Panc1 (cell line): Measurements from ENCODE around the gene NTMT1. TPM values are rescaled to one million over a fixed set of nuclear protein-coding genes. Genes with fewer than 3 reads are reported as not detected.

Experiments used
- ATAC-seq: fragments of 200-7000 bp; cut with Tn5 transposase; 2 replicates; pipeline ENCODE4 v1.9.1; 2020; ENCODE audit warnings: mild to moderate bottlenecking, moderate library complexity
- BruUV-seq: library from RNA; stranded (reverse); fragments of 400-500 nt; replicated peaks from 2 replicates; lab custom pipeline; 2021; lab: Mats Ljungman, UMichigan
- CTCF ChIA-PET: fragments of 300-600 bp; sonication (Branson Sonifier 250); formaldehyde crosslinking; loops from one replicate; lab custom pipeline; 2022; ENCODE audit warnings: antibody characterized with exemption; lab: Charles Lee
- POLR2A ChIA-PET: fragments of 300-600 bp; sonication (Branson Sonifier 250); formaldehyde crosslinking; loops from one replicate; lab custom pipeline; 2022; ENCODE audit warnings: antibody characterized with exemption; lab: Charles Lee
- DNase-seq: peaks from one replicate; pipeline ENCODE4 v3.0.0-alpha.2; 2010; ENCODE audit warnings: low read depth, low spot score
- H3K27ac ChIP-seq: 2 replicates; pipeline ENCODE4 v1.5.1; 2011; ENCODE audit warnings: mild to moderate bottlenecking, low read length, inconsistent platforms
- H3K27me3 ChIP-seq: fragments of 200-500 bp; sonication (Bioruptor generic); 2 replicates; pipeline ENCODE4 v1.6.0; 2014; ENCODE audit warnings: low read length, inconsistent platforms; ENCODE audit not compliant: control insufficient read depth, insufficient read depth
- H3K36me3 ChIP-seq: fragments of 200-500 bp; sonication (Bioruptor generic); 2 replicates; pipeline ENCODE4 v1.5.1; 2014; ENCODE audit warnings: inconsistent platforms, mild to moderate bottlenecking, low read length, moderate library complexity; ENCODE audit not compliant: control insufficient read depth, insufficient read depth
- H3K4me1 ChIP-seq: 2 replicates; pipeline ENCODE4 v1.5.1; 2011; ENCODE audit warnings: inconsistent platforms, mild to moderate bottlenecking, low read length, moderate library complexity; ENCODE audit not compliant: control insufficient read depth, insufficient read depth
- H3K4me3 ChIP-seq, 2 experiments: 2 replicates each; pipeline ENCODE4 v1.5.1; 2011 to 2012; ENCODE audit warnings: low read depth in 2 of 2, low read length in 2 of 2, mild to moderate bottlenecking in 2 of 2, inconsistent platforms in 1 of 2, moderate library complexity in 1 of 2
- H3K9me3 ChIP-seq: fragments of 200-500 bp; sonication (Bioruptor generic); 2 replicates; pipeline ENCODE4 v1.5.1; 2014; ENCODE audit warnings: low read depth, mild to moderate bottlenecking, inconsistent platforms, low read length, moderate library complexity; ENCODE audit not compliant: control insufficient read depth, insufficient read depth
- POLR2AphosphoS5 ChIP-seq: IDR thresholded peaks from 2 replicates; pipeline ENCODE4 v1.6.1; 2012; ENCODE audit warnings: mild to moderate bottlenecking, low read depth, low read length, moderate library complexity
- SIN3A ChIP-seq: IDR thresholded peaks from 2 replicates; pipeline ENCODE4 v1.6.1; 2012; ENCODE audit warnings: low read depth, mild to moderate bottlenecking, low read length, moderate library complexity, borderline replicate concordance; ENCODE audit not compliant: insufficient read depth
- TCF7L2 ChIP-seq: IDR thresholded peaks from 2 replicates; pipeline ENCODE4 v1.6.1; 2011; ENCODE audit warnings: mild to moderate bottlenecking, low read depth, low read length, inconsistent platforms
- in situ Hi-C: cut with HindIII; loops from 2 replicates; pipeline ENCODE4 v1.10.0; 2016; ENCODE audit warnings: low sequenced_read_pairs, low pct_unique_long_range_greater_than_20kb
- intact Hi-C: fragments of 100-400 bp; cut with micrococcal nuclease; formaldehyde crosslinking; loops from one replicate; pipeline ENCODE4 v1.10.0; 2022; ENCODE audit not compliant: unreplicated experiment
- total RNA-seq: library from RNA; stranded (reverse); gene quantifications from one replicate; pipeline ENCODE4 v1.2.1, GENCODE V29; 2021; ENCODE audit not compliant: unreplicated experiment
- TF ChIP-seq, protein P1 (sequence below): fragments of 450-650 bp; IDR thresholded peaks from 2 replicates; pipeline ENCODE4 v1.5.1; 2017; ENCODE audit warnings: mild to moderate bottlenecking
- TF ChIP-seq, protein P2 (sequence below), 2 experiments: IDR thresholded peaks; 2 replicates each; pipeline ENCODE4 v1.6.1; 2011 to 2012; ENCODE audit warnings: low read depth in 2 of 2, control low read depth in 1 of 2, low read length in 1 of 2, mild to moderate bottlenecking in 1 of 2, moderate library complexity in 1 of 2; ENCODE audit not compliant: insufficient read depth in 1 of 2

NTMT1 gene
- total RNA-seq, 1 experiment from 2014 or later: 47.5 TPM

DNA sequence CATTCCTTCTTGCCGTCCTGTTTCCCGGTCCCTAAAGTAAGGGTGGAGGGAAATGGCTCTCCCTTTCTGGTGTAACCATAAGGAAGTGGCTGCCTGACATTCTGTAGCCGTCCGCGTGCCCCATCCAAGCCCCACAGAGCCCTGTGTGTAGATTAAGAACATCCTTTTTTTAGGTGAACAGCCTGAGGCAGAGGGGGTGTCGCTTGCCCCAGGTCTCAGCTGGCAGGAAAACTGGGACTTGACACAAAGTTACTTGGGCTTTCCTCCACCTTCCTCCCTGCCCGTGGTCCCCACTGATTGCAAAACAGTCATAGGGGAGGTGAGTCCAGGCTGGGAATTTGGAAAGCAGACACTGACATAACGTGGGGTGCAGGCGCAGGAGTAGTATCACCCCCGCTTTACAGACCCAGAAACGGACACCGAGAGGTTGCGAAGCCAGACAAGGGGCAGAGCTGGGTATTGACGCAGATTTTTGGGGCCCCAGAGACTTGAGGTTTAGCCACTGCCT lies 27.8 kb upstream of the NTMT1 start:
- H3K4me1 ChIP-seq: peaks cover 3% of the 10 kb centered on the region
- H3K4me3 ChIP-seq: no peak overlapping the region
- no peak overlapping the region for H3K27ac ChIP-seq
- ATAC-seq (no peak), DNase-seq (no peak)
- CTCF ChIA-PET: no interaction called here
- no peaks in the 10 kb centered on the region for H3K27me3 ChIP-seq
- POLR2A ChIA-PET: no interaction called here
- in situ Hi-C loops: no loop called here
- H3K36me3 ChIP-seq: no peaks in the 10 kb centered on the region
- no peaks in the 10 kb centered on the region for H3K9me3 ChIP-seq
- BruUV-seq: no TSS peak
- no peak for TF ChIP-seq POLR2AphosphoS5
- TF ChIP-seq, protein P1, sequence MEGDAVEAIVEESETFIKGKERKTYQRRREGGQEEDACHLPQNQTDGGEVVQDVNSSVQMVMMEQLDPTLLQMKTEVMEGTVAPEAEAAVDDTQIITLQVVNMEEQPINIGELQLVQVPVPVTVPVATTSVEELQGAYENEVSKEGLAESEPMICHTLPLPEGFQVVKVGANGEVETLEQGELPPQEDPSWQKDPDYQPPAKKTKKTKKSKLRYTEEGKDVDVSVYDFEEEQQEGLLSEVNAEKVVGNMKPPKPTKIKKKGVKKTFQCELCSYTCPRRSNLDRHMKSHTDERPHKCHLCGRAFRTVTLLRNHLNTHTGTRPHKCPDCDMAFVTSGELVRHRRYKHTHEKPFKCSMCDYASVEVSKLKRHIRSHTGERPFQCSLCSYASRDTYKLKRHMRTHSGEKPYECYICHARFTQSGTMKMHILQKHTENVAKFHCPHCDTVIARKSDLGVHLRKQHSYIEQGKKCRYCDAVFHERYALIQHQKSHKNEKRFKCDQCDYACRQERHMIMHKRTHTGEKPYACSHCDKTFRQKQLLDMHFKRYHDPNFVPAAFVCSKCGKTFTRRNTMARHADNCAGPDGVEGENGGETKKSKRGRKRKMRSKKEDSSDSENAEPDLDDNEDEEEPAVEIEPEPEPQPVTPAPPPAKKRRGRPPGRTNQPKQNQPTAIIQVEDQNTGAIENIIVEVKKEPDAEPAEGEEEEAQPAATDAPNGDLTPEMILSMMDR: no peak
- TF ChIP-seq SIN3A: no peak
- TF ChIP-seq, protein P2, sequence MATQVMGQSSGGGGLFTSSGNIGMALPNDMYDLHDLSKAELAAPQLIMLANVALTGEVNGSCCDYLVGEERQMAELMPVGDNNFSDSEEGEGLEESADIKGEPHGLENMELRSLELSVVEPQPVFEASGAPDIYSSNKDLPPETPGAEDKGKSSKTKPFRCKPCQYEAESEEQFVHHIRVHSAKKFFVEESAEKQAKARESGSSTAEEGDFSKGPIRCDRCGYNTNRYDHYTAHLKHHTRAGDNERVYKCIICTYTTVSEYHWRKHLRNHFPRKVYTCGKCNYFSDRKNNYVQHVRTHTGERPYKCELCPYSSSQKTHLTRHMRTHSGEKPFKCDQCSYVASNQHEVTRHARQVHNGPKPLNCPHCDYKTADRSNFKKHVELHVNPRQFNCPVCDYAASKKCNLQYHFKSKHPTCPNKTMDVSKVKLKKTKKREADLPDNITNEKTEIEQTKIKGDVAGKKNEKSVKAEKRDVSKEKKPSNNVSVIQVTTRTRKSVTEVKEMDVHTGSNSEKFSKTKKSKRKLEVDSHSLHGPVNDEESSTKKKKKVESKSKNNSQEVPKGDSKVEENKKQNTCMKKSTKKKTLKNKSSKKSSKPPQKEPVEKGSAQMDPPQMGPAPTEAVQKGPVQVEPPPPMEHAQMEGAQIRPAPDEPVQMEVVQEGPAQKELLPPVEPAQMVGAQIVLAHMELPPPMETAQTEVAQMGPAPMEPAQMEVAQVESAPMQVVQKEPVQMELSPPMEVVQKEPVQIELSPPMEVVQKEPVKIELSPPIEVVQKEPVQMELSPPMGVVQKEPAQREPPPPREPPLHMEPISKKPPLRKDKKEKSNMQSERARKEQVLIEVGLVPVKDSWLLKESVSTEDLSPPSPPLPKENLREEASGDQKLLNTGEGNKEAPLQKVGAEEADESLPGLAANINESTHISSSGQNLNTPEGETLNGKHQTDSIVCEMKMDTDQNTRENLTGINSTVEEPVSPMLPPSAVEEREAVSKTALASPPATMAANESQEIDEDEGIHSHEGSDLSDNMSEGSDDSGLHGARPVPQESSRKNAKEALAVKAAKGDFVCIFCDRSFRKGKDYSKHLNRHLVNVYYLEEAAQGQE (IDR thresholded peaks at IDR 0.05; ENCODE audit: insufficient read depth in 1 of 2, low read depth in 2 of 2, low read length in 1 of 2): no peak
- intact Hi-C loops: no loop called here

DNA sequence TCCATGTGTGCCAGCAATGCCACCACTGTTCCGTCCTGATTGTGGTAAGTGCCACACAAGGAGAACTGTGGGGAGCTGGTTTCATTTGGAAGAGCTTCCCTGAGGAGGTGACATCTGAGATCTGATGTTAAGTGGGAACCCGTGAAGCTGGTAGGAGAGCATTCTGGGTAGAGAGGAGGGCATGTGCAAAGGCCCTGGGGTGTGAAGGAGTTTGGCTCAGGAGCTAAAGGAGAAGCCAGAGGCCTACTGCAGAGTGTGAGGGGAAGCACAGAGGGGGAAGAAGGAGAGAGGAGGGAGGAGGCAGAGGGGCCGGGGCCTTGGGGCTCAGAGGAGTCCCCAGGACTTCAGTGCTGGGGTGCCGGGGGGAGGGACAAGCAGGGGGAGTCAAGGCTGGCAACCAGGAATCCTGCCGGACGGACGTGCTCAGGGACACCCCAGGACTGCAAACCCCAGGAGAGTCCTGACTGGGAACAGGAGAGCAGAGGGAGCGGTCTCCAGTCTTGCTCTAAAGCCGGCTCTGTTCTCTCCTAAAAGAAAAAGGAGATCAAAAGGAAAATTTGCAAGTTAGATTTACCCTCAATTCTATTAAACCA lies 24.8 kb upstream of the NTMT1 start:
- Histone ChIP-seq H3K27me3 (no peaks in the 10 kb centered on the region), H3K36me3 (no peaks in the 10 kb centered on the region), H3K4me3 (no peak overlapping the region), H3K9me3 (no peaks in the 10 kb centered on the region), H3K4me1 (peaks cover 3% of the 10 kb centered on the region), H3K27ac (no peak overlapping the region)
- ChIA-PET POLR2A (no interaction called here), CTCF (no interaction called here)
- BruUV-seq: no TSS peak
- no peak for DNase-seq
- intact Hi-C loops (no loop called here), in situ Hi-C loops (no loop called here)
- no peak for ATAC-seq
- TF ChIP-seq TCF7L2 (no peak), SIN3A (no peak), POLR2AphosphoS5 (no peak)
- TF ChIP-seq, protein P2 (IDR thresholded peaks at IDR 0.05; ENCODE audit: insufficient read depth in 1 of 2, low read depth in 2 of 2, low read length in 1 of 2): no peak
- TF ChIP-seq, protein P1: no peak
